ENCODE data around the gene ZNF578.

GRCh38 chr19:52522551-52522950 is 69.2 kb downstream of the ZNF578 start:
- no peak for TF ChIP-seq EZH2phosphoT487 (conservative IDR thresholded peaks at IDR 0.05; ENCODE audit: low read length)
- TF ChIP-seq, protein P1, sequence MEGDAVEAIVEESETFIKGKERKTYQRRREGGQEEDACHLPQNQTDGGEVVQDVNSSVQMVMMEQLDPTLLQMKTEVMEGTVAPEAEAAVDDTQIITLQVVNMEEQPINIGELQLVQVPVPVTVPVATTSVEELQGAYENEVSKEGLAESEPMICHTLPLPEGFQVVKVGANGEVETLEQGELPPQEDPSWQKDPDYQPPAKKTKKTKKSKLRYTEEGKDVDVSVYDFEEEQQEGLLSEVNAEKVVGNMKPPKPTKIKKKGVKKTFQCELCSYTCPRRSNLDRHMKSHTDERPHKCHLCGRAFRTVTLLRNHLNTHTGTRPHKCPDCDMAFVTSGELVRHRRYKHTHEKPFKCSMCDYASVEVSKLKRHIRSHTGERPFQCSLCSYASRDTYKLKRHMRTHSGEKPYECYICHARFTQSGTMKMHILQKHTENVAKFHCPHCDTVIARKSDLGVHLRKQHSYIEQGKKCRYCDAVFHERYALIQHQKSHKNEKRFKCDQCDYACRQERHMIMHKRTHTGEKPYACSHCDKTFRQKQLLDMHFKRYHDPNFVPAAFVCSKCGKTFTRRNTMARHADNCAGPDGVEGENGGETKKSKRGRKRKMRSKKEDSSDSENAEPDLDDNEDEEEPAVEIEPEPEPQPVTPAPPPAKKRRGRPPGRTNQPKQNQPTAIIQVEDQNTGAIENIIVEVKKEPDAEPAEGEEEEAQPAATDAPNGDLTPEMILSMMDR (IDR thresholded peaks at IDR 0.05; ENCODE audit: insufficient read depth, low read length, poor library complexity, severe bottlenecking): no peak
